ENCODE measurements around the gene SMARCA4.
"Not testable (repeated sequence)": the region's sequence is repeated elsewhere in the genome, so short reads cannot be mapped to it uniquely, and the experiment has no call there.

The SMARCA4 gene

DNA sequence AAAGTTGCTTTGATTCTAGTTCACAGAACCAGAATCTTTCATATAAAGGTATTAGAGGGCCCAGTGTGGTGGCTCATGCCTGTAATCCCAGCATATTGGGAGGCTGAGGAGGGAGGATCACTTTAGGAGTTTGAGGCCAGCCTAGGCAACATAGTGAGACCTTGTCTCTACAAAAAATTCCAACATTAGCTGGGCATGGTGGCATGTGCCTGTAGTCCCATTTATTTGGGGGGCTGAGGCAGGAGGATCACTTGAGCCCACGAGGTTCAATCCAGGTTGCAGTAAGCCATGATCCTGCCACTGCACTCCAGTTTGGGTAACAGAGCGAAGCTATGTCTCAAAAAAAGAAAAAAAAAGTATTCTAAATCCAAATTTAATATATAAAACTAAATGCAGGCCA is 137.5 kb downstream of the SMARCA4 start:
- DNase-seq (ENCODE audit: extremely low spot score), result no peak
- CTCF ChIA-PET, result no interaction called here
- POLR2A ChIA-PET, result interaction anchor here (1.3 kb wide), 1 partner anchor 9 kb away, joined by 3 read pairs; the partner anchor contains the start of gene LDLR
- TF ChIP-seq FOXM1 (IDR thresholded peaks at IDR 0.05; ENCODE audit: borderline replicate concordance), result no peak
- no peak for TF ChIP-seq HDGF (IDR thresholded peaks at IDR 0.05; ENCODE audit: borderline replicate concordance)
- TF ChIP-seq, protein P1, sequence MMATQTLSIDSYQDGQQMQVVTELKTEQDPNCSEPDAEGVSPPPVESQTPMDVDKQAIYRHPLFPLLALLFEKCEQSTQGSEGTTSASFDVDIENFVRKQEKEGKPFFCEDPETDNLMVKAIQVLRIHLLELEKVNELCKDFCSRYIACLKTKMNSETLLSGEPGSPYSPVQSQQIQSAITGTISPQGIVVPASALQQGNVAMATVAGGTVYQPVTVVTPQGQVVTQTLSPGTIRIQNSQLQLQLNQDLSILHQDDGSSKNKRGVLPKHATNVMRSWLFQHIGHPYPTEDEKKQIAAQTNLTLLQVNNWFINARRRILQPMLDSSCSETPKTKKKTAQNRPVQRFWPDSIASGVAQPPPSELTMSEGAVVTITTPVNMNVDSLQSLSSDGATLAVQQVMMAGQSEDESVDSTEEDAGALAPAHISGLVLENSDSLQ (IDR thresholded peaks at IDR 0.05), result no peak
- TF ChIP-seq ELF4 (IDR thresholded peaks at IDR 0.05), result no peak
- no peak for TF ChIP-seq SP1 (IDR thresholded peaks at IDR 0.05)
- TF ChIP-seq FOXK2 (IDR thresholded peaks at IDR 0.05), result no peak
- no peak for TF ChIP-seq ZNF384 (IDR thresholded peaks at IDR 0.05)
- TF ChIP-seq L3MBTL2 (conservative IDR thresholded peaks at IDR 0.05), result no peak
- no peak for TF ChIP-seq LEF1 (IDR thresholded peaks at IDR 0.05; ENCODE audit: borderline replicate concordance)
- no peak for TF ChIP-seq NFRKB (IDR thresholded peaks at IDR 0.05)
- TF ChIP-seq TARDBP (IDR thresholded peaks at IDR 0.05), result no peak
- no peak for TF ChIP-seq FOXA1 (IDR thresholded peaks at IDR 0.05)
- TF ChIP-seq SUZ12 (IDR thresholded peaks at IDR 0.05), result no peak
- TF ChIP-seq CTBP1 (IDR thresholded peaks at IDR 0.05; ENCODE audit: borderline replicate concordance), result no peak

DNA sequence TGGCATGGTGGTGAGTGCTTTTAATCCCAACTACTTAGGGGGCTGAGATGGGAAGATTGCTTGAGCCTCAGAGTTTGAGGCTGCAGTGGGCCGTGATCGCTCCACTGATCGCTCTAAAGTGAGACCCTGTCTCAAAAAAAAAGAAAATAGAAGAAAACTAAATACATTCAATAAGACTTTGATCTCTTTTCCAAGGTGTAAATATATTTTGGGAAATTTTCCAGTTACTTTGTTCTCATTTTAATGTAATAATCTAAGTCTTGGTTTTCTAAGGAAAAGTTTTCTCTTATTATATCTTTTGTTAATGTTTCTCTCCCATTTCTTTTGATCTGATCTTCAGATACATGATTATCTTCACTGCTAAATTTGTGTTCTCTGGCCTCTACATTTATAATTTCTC is 138.0 kb downstream of the SMARCA4 start:
- POLR2A ChIA-PET, result interaction anchor here (1.3 kb wide), 1 partner anchor 10 kb away, joined by 3 read pairs; the partner anchor contains the start of gene LDLR
- no peak for DNase-seq (ENCODE audit: extremely low spot score)
- CTCF ChIA-PET, result no interaction called here
- TF ChIP-seq ZNF384 (IDR thresholded peaks at IDR 0.05) (no peak), L3MBTL2 (conservative IDR thresholded peaks at IDR 0.05) (no peak), ARNT (IDR thresholded peaks at IDR 0.05) (no peak), BHLHE40 (IDR thresholded peaks at IDR 0.05; ENCODE audit: borderline replicate concordance) (no peak), LEF1 (IDR thresholded peaks at IDR 0.05; ENCODE audit: borderline replicate concordance) (no peak), HDGF (IDR thresholded peaks at IDR 0.05; ENCODE audit: borderline replicate concordance) (no peak), SP1 (IDR thresholded peaks at IDR 0.05) (no peak), FOXM1 (IDR thresholded peaks at IDR 0.05; ENCODE audit: borderline replicate concordance) (no peak), NFRKB (IDR thresholded peaks at IDR 0.05) (no peak), FOXA1 (IDR thresholded peaks at IDR 0.05) (no peak), SUZ12 (IDR thresholded peaks at IDR 0.05) (no peak), CTBP1 (IDR thresholded peaks at IDR 0.05; ENCODE audit: borderline replicate concordance) (no peak), TARDBP (IDR thresholded peaks at IDR 0.05) (no peak), FOXK2 (IDR thresholded peaks at IDR 0.05) (no peak), ELF4 (IDR thresholded peaks at IDR 0.05) (no peak)
- TF ChIP-seq, protein P1 (IDR thresholded peaks at IDR 0.05), result no peak

DNA sequence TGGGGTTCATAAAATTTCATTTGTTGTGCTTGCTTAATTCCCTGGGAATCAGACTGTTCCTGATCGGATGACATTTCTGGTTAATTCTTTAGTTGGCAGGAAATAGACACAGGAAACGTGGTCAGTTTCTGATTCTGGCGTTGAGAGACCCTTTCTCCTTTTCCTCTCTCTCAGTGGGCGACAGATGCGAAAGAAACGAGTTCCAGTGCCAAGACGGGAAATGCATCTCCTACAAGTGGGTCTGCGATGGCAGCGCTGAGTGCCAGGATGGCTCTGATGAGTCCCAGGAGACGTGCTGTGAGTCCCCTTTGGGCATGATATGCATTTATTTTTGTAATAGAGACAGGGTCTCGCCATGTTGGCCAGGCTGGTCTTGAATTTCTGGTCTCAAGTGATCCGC is 139.2 kb downstream of the SMARCA4 start:
- TF ChIP-seq ELF4 (IDR thresholded peaks at IDR 0.05) (no peak), BHLHE40 (IDR thresholded peaks at IDR 0.05; ENCODE audit: borderline replicate concordance) (no peak)
- no peak for DNase-seq (ENCODE audit: extremely low spot score)
- CTCF ChIA-PET, result no interaction called here
- POLR2A ChIA-PET, result interaction anchor here (0.8 kb wide), 1 partner anchor 227 kb away, joined by 3 read pairs; no protein-coding TSS in a partner anchor

DNA sequence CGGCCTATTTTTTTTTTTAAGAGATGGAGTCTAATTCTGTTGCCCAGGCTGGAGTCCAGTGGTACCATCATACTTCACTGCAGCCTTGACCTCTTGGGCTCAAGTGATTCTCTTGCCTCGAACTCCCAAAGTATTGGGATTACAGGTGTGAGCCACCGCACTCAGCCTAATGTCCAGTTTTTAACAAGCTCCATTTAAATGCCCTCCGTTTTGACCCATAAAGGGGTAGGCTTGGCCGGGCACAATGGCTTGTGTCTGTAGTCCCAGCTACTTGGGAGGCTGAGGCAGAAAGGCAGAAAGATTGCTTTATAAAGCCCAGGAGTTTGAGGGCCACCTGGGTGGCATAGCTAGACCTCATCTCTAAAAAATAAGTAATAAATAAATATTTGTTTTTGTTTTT is 140.2 kb downstream of the SMARCA4 start:
- TF ChIP-seq TARDBP (IDR thresholded peaks at IDR 0.05) (no peak), ARNT (IDR thresholded peaks at IDR 0.05) (no peak), L3MBTL2 (conservative IDR thresholded peaks at IDR 0.05) (no peak), SP1 (IDR thresholded peaks at IDR 0.05) (no peak), HDGF (IDR thresholded peaks at IDR 0.05; ENCODE audit: borderline replicate concordance) (no peak), BHLHE40 (IDR thresholded peaks at IDR 0.05; ENCODE audit: borderline replicate concordance) (no peak), FOXM1 (IDR thresholded peaks at IDR 0.05; ENCODE audit: borderline replicate concordance) (no peak), LEF1 (IDR thresholded peaks at IDR 0.05; ENCODE audit: borderline replicate concordance) (no peak), SUZ12 (IDR thresholded peaks at IDR 0.05) (no peak), ELF4 (IDR thresholded peaks at IDR 0.05) (no peak), CTBP1 (IDR thresholded peaks at IDR 0.05; ENCODE audit: borderline replicate concordance) (no peak), FOXK2 (IDR thresholded peaks at IDR 0.05) (no peak), NFRKB (IDR thresholded peaks at IDR 0.05) (no peak), FOXA1 (IDR thresholded peaks at IDR 0.05) (no peak), ZNF384 (IDR thresholded peaks at IDR 0.05) (no peak)
- TF ChIP-seq, protein P1 (IDR thresholded peaks at IDR 0.05), result no peak
- ChIA-PET CTCF (no interaction called here), POLR2A (no interaction called here)
- no peak for DNase-seq (ENCODE audit: extremely low spot score)

DNA sequence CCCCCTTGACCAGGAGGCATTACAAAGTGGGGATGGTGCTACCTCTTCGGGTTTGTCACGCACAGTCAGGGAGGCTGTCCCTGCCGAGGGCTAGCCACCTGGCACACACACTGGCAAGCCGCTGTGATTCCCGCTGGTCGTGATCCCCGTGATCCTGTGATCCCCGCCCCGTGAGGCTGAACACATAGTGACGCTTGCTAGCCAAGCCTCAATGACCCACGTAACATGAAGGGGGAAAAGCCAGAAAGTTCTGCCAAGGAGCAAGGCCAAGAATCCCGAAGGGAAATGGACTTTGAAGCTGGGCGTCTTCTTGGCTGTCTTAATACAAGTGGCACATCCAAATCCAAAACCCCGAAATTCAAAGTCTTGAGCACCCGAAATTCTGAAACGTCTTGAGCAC is 142.1 kb downstream of the SMARCA4 start:
- DNase-seq (ENCODE audit: extremely low spot score), result no peak
- TF ChIP-seq ELF4 (IDR thresholded peaks at IDR 0.05), result no peak
- no peak for TF ChIP-seq ARNT (IDR thresholded peaks at IDR 0.05)
- TF ChIP-seq CTBP1 (IDR thresholded peaks at IDR 0.05; ENCODE audit: borderline replicate concordance), result no peak
- TF ChIP-seq L3MBTL2 (conservative IDR thresholded peaks at IDR 0.05), result no peak
- no peak for TF ChIP-seq LEF1 (IDR thresholded peaks at IDR 0.05; ENCODE audit: borderline replicate concordance)
- no peak for TF ChIP-seq TARDBP (IDR thresholded peaks at IDR 0.05)
- no peak for TF ChIP-seq FOXM1 (IDR thresholded peaks at IDR 0.05; ENCODE audit: borderline replicate concordance)
- TF ChIP-seq, protein P1 (IDR thresholded peaks at IDR 0.05), result no peak
- TF ChIP-seq FOXK2 (IDR thresholded peaks at IDR 0.05), result no peak
- no peak for TF ChIP-seq SP1 (IDR thresholded peaks at IDR 0.05)
- CTCF ChIA-PET, result no interaction called here
- POLR2A ChIA-PET, result no interaction called here

DNA sequence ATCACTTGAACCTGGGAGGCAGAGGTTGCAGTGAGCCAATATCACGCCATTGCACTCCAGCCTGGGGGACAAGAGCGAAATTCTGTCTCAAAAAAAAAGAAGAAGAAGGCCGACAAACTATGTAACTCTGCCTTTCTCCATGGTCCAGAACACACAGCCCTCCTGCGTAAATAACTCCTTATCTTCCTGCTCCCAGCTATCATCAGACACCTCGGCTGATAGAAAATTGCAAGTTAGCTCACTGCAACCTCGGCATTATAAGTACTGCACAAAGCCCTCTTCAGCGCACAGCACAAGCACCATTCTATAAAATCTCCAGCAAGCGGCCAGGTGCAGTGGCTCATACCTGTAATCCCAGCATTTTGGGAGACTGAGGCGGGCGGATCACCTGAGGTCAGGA is 142.8 kb downstream of the SMARCA4 start:
- CTCF ChIA-PET; POLR2A ChIA-PET; DNase-seq (ENCODE audit: extremely low spot score): not testable (repeated sequence)
